ENCODE results near the gene SH2D4B. TPM values are rescaled to one million over a fixed set of nuclear protein-coding genes. Genes with fewer than 3 reads are reported as not detected.

Gene SH2D4B
- polyA plus RNA-seq, 1 experiment, result not detected

DNA sequence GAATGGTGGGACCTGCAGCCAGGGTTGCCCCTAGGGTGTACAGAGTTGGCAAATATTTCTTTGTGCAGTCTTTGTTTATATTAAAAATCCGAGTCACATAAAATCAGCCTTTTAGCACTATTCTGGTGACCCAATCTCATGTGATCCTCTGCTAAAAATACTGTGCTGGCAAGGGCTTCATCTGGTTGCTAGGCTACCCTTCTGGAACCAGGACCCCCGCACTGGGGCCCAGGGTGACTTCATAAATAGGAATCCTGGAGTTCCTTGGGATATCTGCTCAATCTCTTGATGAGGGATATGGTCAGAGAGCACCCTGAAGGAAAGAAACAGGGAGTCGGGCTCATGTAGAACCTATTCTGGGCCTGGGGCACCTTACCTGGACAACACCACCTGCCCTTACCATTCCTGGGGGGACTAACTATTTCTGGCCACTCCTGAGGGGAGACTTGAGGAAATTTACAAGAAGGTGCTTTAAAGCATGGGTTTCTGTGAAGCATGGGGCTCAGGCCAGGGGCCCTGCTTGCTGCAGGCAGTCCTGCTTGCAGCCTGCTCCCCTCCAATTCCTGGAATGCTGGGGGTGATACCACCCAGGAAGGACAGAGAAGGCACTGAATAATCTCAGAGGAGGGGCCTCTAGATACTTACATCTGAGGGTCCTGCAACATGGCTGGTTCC is 44.7 kb downstream of the SH2D4B start:
- no peak for DNase-seq (ENCODE audit: low read depth)
- ChIA-PET POLR2A (no interaction called here), CTCF (no interaction called here)
- no peak for TF ChIP-seq CTCF (IDR thresholded peaks at IDR 0.05; ENCODE audit: insufficient read depth, low read depth, low read length)
- Histone ChIP-seq H3K36me3 (ENCODE audit: control insufficient read depth, insufficient read depth, low read length) (no peaks in the 10 kb centered on the region), H3K4me3 (ENCODE audit: low read depth, low read length) (no peak overlapping the region), H3K27me3 (ENCODE audit: control insufficient read depth, insufficient read depth, low read length) (no peaks in the 10 kb centered on the region)

DNA sequence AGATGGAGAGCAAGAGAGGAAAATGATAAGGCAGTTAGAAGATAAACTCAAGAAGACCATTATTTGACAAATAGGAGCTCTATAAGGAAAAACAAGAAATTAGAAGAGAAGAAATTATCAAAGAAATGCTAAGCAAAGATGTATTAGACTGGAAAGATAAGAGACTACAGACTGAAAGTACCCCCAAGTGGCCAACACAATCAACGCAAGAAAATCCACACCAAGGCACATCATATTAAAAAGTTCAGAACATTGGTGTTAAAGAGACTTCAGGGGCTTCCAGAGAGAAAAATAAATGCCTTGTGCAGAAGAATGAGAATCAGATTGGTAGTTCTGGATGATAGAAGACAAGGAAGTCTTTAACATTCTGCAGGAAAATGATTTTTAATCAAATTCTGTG is 46.0 kb downstream of the SH2D4B start:
- no peak for TF ChIP-seq CTCF (IDR thresholded peaks at IDR 0.05; ENCODE audit: insufficient read depth, low read depth, low read length)
- Histone ChIP-seq H3K4me3 (ENCODE audit: low read depth, low read length) (no peak overlapping the region), H3K27me3 (ENCODE audit: control insufficient read depth, insufficient read depth, low read length) (no peaks in the 10 kb centered on the region), H3K36me3 (ENCODE audit: control insufficient read depth, insufficient read depth, low read length) (no peaks in the 10 kb centered on the region)
- CTCF ChIA-PET, result interaction anchor here (1.1 to 3.5 kb wide), 2 partner anchors 13 to 140 kb away, joined by 6 to 12 read pairs; no protein-coding TSS in a partner anchor
- POLR2A ChIA-PET, result no interaction called here
- DNase-seq (ENCODE audit: low read depth), result no peak

- CTCF ChIA-PET, result interaction anchor here (3.5 kb wide), 1 partner anchor 11 kb away, joined by 12 read pairs; no protein-coding TSS in a partner anchor
- no peaks in the 10 kb centered on the region for H3K27me3 ChIP-seq (ENCODE audit: control insufficient read depth, insufficient read depth, low read length)
- DNase-seq (ENCODE audit: low read depth), result no peak
- TF ChIP-seq CTCF (IDR thresholded peaks at IDR 0.05; ENCODE audit: insufficient read depth, low read depth, low read length), result no peak
- POLR2A ChIA-PET, result no interaction called here
- no peaks in the 10 kb centered on the region for H3K36me3 ChIP-seq (ENCODE audit: control insufficient read depth, insufficient read depth, low read length)
- H3K4me3 ChIP-seq (ENCODE audit: low read depth, low read length), result no peak overlapping the region
These were observed 48.1 kb downstream of the SH2D4B start for GRCh38 chr10:80585812-80586211.

DNA sequence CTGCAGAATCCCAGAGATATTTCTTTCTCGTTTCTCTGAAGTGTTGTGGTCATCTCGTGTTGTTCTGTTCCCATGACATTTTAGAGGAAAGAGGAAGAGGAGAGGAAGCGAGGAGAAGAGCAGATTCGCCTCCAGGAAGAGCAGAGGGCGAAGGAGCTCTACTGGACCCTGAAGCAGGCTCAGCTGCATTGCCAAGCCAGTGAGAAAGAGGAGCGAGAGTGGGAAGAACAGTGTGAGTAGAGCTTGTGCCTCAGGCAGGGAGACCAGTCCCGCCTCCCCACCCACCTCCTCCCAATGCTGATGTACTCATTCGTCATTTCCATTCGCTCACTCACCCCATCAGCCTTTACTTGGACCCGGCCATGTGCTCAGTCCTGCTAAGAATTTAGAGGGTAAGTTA is 50.8 kb downstream of the SH2D4B start:
- DNase-seq (ENCODE audit: low read depth), result no peak
- no peaks in the 10 kb centered on the region for H3K36me3 ChIP-seq (ENCODE audit: control insufficient read depth, insufficient read depth, low read length)
- H3K27me3 ChIP-seq (ENCODE audit: control insufficient read depth, insufficient read depth, low read length), result no peaks in the 10 kb centered on the region
- ChIA-PET CTCF (interaction anchor here (1.1 to 1.6 kb wide), 2 partner anchors 8 to 11 kb away, joined by 3 to 5 read pairs; no protein-coding TSS in a partner anchor), POLR2A (no interaction called here)
- TF ChIP-seq CTCF (IDR thresholded peaks at IDR 0.05; ENCODE audit: insufficient read depth, low read depth, low read length), result no peak
- no peak overlapping the region for H3K4me3 ChIP-seq (ENCODE audit: low read depth, low read length)

DNA sequence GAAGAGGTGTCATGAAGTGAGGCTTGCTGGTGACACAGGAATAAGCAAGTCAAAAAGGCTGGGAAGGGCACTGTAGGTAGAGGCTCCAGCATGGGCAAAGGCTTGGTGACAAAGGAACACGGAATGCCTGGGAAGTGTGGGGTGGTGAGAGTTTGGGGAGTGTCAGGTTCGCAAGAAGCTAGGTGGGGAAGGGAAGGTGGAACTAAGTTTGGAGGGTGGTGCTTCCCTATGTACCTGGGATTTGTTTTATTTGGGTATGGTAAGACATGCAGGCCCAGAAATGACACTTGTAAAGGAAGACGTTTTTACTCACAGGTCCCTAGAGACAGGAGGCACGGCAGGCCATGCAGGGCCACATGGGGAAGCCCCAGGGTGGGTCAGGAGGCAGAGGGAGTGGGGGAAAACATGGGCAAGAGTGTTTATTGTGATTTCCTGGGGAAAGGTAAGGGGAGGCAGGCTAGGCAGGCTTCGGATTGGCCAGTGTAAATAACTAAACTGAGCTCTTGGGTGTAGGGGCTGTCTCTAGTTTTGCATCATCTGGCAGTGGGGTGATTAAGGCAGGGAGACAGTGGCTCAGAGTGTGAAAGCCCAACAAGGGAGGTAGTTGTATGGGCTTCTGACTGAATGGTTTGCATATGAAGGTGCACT is 52.1 kb downstream of the SH2D4B start:
- no peak for TF ChIP-seq CTCF (IDR thresholded peaks at IDR 0.05; ENCODE audit: insufficient read depth, low read depth, low read length)
- ChIA-PET POLR2A (no interaction called here), CTCF (no interaction called here)

More for the DNA sequence above, 52.1 kb downstream of the SH2D4B start:
- H3K27me3 ChIP-seq (ENCODE audit: control insufficient read depth, insufficient read depth, low read length), result no peaks in the 10 kb centered on the region
- DNase-seq (ENCODE audit: low read depth), result no peak
- H3K4me3 ChIP-seq (ENCODE audit: low read depth, low read length), result no peak overlapping the region
- H3K36me3 ChIP-seq (ENCODE audit: control insufficient read depth, insufficient read depth, low read length), result no peaks in the 10 kb centered on the region

Data from BJ (cell line).